GOT3 (cell line): ENCODE measurements around the gene TMEM38A.

ENCODE experiments used
- DNase-seq: peaks from one replicate; lab custom pipeline; 2025; ENCODE audit warnings: mixed read lengths; lab: John Stamatoyannopoulos, UW

The TMEM38A gene

GRCh38 chr19:16660763-16661479 lies at the start of gene TMEM38A:
TMEM38A (plus strand) TSS chr19:16661139; CDS start chr19:16661218, 79 bp downstream.
- no peak for DNase-seq

- no peak for DNase-seq
These were observed 48.3 kb upstream of the TMEM38A start for GRCh38 chr19:16612636-16613035.

GRCh38 chr19:16613841-16614240 lies 47.1 kb upstream of the TMEM38A start:
- no peak for DNase-seq

- no peak for DNase-seq
These were observed 46.0 kb upstream of the TMEM38A start for GRCh38 chr19:16614941-16615340.

GRCh38 chr19:16615808-16616207 lies 45.1 kb upstream of the TMEM38A start:
- no peak for DNase-seq

GRCh38 chr19:16618248-16618647 lies 42.7 kb upstream of the TMEM38A start:
- no peak for DNase-seq

GRCh38 chr19:16619457-16619856 lies 41.5 kb upstream of the TMEM38A start:
- no peak for DNase-seq

GRCh38 chr19:16620018-16620417 lies 40.9 kb upstream of the TMEM38A start:
- no peak for DNase-seq

GRCh38 chr19:16620584-16620983 lies 40.4 kb upstream of the TMEM38A start:
- no peak for DNase-seq

- DNase-seq: no peak
These were observed 39.7 kb upstream of the TMEM38A start for GRCh38 chr19:16621165-16621800.

- no peak for DNase-seq
These were observed 37.9 kb upstream of the TMEM38A start for GRCh38 chr19:16623066-16623465.

- DNase-seq: no peak
These were observed 37.4 kb upstream of the TMEM38A start for GRCh38 chr19:16623576-16623975.

GRCh38 chr19:16624236-16624635 lies 36.7 kb upstream of the TMEM38A start:
- DNase-seq: no peak

- DNase-seq: no peak
These were observed 35.6 kb upstream of the TMEM38A start for GRCh38 chr19:16625163-16625958.

- no peak for DNase-seq
These were observed 34.1 kb upstream of the TMEM38A start for GRCh38 chr19:16626796-16627192.

- no peak for DNase-seq
These were observed 33.6 kb upstream of the TMEM38A start for GRCh38 chr19:16627193-16627927.

- no peak for DNase-seq
These were observed 33.1 kb upstream of the TMEM38A start for GRCh38 chr19:16627928-16628182.

GRCh38 chr19:16628183-16628983 lies 32.6 kb upstream of the TMEM38A start, which contains the start of gene MED26:
MED26 (minus strand) TSS chr19:16628204; CDS start chr19:16627943, 261 bp downstream.
- DNase-seq: peak; percentile 72

GRCh38 chr19:16628984-16629691 lies 31.8 kb upstream of the TMEM38A start:
- DNase-seq: no peak

- no peak for DNase-seq
These were observed 29.5 kb upstream of the TMEM38A start for GRCh38 chr19:16631465-16631864.

GRCh38 chr19:16637535-16637934 lies 23.4 kb upstream of the TMEM38A start:
- DNase-seq: no peak
